Caki2 (cell line): Measurements from ENCODE around the gene RALB. TPM values are rescaled to one million over a fixed set of nuclear protein-coding genes. Genes with fewer than 3 reads are reported as not detected.
"Not testable (repeated sequence)": the region's sequence is repeated elsewhere in the genome, so short reads cannot be mapped to it uniquely, and the experiment has no call there.

Experiments used
- DNase-seq: peaks from one replicate; pipeline ENCODE4 v3.0.0-alpha.2; 2015; ENCODE audit warnings: low read depth
- in situ Hi-C: cut with HindIII; loops from 2 replicates; pipeline ENCODE4 v1.10.0; 2016; ENCODE audit warnings: low sequenced_read_pairs, low pct_unique_long_range_greater_than_20kb, mixed read lengths
- total RNA-seq: library from RNA; depleted of rRNA; stranded (reverse); fragments of >200 nt; shearing (Covaris generic); gene quantifications from 2 replicates; pipeline ENCODE4 v1.2.3, GENCODE V29; 2014; ENCODE audit warnings: low replicate concordance

RALB gene
- total RNA-seq, 1 experiment from 2014 or later = 116 TPM

- in situ Hi-C loops = no loop called here
- no peak for DNase-seq
Measured at GRCh38 chr2:120319686-120320317, 67.2 kb downstream of the RALB start.

GRCh38 chr2:120320318-120320851, 67.7 kb downstream of the RALB start:
- DNase-seq = no peak
- in situ Hi-C loops = no loop called here

GRCh38 chr2:120320887-120321556, 68.4 kb downstream of the RALB start:
- DNase-seq, in situ Hi-C loops: not testable (repeated sequence)

- in situ Hi-C loops = no loop called here
- DNase-seq = no peak
Measured at GRCh38 chr2:120321721-120322284, 69.2 kb downstream of the RALB start.

GRCh38 chr2:120322329-120322728, 69.7 kb downstream of the RALB start:
- in situ Hi-C loops = no loop called here

GRCh38 chr2:120323214-120323613, 70.6 kb downstream of the RALB start:
- in situ Hi-C loops = no loop called here
- DNase-seq = no peak

More at GRCh38 chr2:120322329-120322728, 69.7 kb downstream of the RALB start:
- no peak for DNase-seq

- no peak for DNase-seq
- in situ Hi-C loops = no loop called here
Measured at GRCh38 chr2:120323807-120324399, 71.3 kb downstream of the RALB start.

- DNase-seq = no peak
- in situ Hi-C loops = no loop called here
Measured at GRCh38 chr2:120324933-120325332, 72.3 kb downstream of the RALB start.

GRCh38 chr2:120326066-120326465, 73.4 kb downstream of the RALB start:
- in situ Hi-C loops = no loop called here

GRCh38 chr2:120330946-120331822, 78.5 kb downstream of the RALB start:
- no peak for DNase-seq
- in situ Hi-C loops = no loop called here

More at GRCh38 chr2:120326066-120326465, 73.4 kb downstream of the RALB start:
- DNase-seq = no peak

GRCh38 chr2:120331903-120332302, 79.3 kb downstream of the RALB start:
- no peak for DNase-seq
- in situ Hi-C loops = no loop called here

- in situ Hi-C loops = no loop called here
- no peak for DNase-seq
Measured at GRCh38 chr2:120332384-120332783, 79.7 kb downstream of the RALB start.

GRCh38 chr2:120334068-120334467, 81.4 kb downstream of the RALB start:
- in situ Hi-C loops = no loop called here
- DNase-seq = no peak

GRCh38 chr2:120336749-120337148, 84.1 kb downstream of the RALB start:
- DNase-seq = no peak
- in situ Hi-C loops = no loop called here

- in situ Hi-C loops = no loop called here
Measured at GRCh38 chr2:120338015-120338414, 85.4 kb downstream of the RALB start.

GRCh38 chr2:120341977-120342376, 89.3 kb downstream of the RALB start:
- in situ Hi-C loops = no loop called here
- no peak for DNase-seq

More at GRCh38 chr2:120338015-120338414, 85.4 kb downstream of the RALB start:
- DNase-seq = no peak

- DNase-seq = no peak
- in situ Hi-C loops = no loop called here
Measured at GRCh38 chr2:120342446-120342845, 89.8 kb downstream of the RALB start.

- DNase-seq = no peak
- in situ Hi-C loops = no loop called here
Measured at GRCh38 chr2:120343100-120343432, 90.4 kb downstream of the RALB start.
